Measurements from ENCODE around the gene ANKRD29. TPM values are rescaled to one million over a fixed set of nuclear protein-coding genes. Genes with fewer than 3 reads are reported as not detected.
A peak's percentile ranks its signal among the peaks of the same experiment; 100 is the strongest.
"Not testable (repeated sequence)": the region's sequence is repeated elsewhere in the genome, so short reads cannot be mapped to it uniquely, and the experiment has no call there.

The ANKRD29 gene
- total RNA-seq, 1 donor from 2014 or later = 0.33 TPM

- DNase-seq (ENCODE audit: low spot score) (no peak), ATAC-seq (no peak)
Observed at GRCh38 chr18:23646282-23646681, 16.4 kb downstream of the ANKRD29 start.

- ATAC-seq (no peak), DNase-seq (ENCODE audit: low spot score) (no peak)
Observed at GRCh38 chr18:23645568-23646175, 17.0 kb downstream of the ANKRD29 start.

GRCh38 chr18:23643815-23644490, 18.8 kb downstream of the ANKRD29 start:
- no peak for ATAC-seq

GRCh38 chr18:23641937-23642666, 20.6 kb downstream of the ANKRD29 start:
- ATAC-seq = no peak
- no peak for DNase-seq (ENCODE audit: low spot score)

More at GRCh38 chr18:23643815-23644490, 18.8 kb downstream of the ANKRD29 start:
- no peak for DNase-seq (ENCODE audit: low spot score)

- no peak for DNase-seq (ENCODE audit: low spot score)
Observed at GRCh38 chr18:23641143-23641720, 21.5 kb downstream of the ANKRD29 start.

GRCh38 chr18:23640052-23640451, 22.7 kb downstream of the ANKRD29 start:
- DNase-seq (ENCODE audit: low spot score) (no peak), ATAC-seq (no peak)

More at GRCh38 chr18:23641143-23641720, 21.5 kb downstream of the ANKRD29 start:
- ATAC-seq = no peak

GRCh38 chr18:23636433-23636832, 26.3 kb downstream of the ANKRD29 start:
- not testable (repeated sequence) for ATAC-seq; DNase-seq (ENCODE audit: low spot score)

- no peak for DNase-seq (ENCODE audit: low spot score)
- no peak for ATAC-seq
Observed at GRCh38 chr18:23636071-23636399, 26.7 kb downstream of the ANKRD29 start.

GRCh38 chr18:23635283-23636070, 27.2 kb downstream of the ANKRD29 start:
- ATAC-seq = no peak
- no peak for DNase-seq (ENCODE audit: low spot score)

GRCh38 chr18:23634692-23635091, 28.0 kb downstream of the ANKRD29 start:
- DNase-seq (ENCODE audit: low spot score) (no peak), ATAC-seq (no peak)

- DNase-seq (ENCODE audit: low spot score) (no peak), ATAC-seq (no peak)
Observed at GRCh38 chr18:23632615-23633014, 30.1 kb downstream of the ANKRD29 start.

- ATAC-seq (no peak), DNase-seq (ENCODE audit: low spot score) (no peak)
Observed at GRCh38 chr18:23631746-23632145, 31.0 kb downstream of the ANKRD29 start.

GRCh38 chr18:23631312-23631711, 31.4 kb downstream of the ANKRD29 start:
- no peak for ATAC-seq
- DNase-seq (ENCODE audit: low spot score) = no peak

- peak; percentile 86 for DNase-seq (ENCODE audit: low spot score)
- peak; percentile 90 for ATAC-seq
Observed at GRCh38 chr18:23629444-23629946, 33.2 kb downstream of the ANKRD29 start.

- ATAC-seq (no peak), DNase-seq (ENCODE audit: low spot score) (no peak)
Observed at GRCh38 chr18:23627970-23628369, 34.7 kb downstream of the ANKRD29 start.

- ATAC-seq = peak; percentile 41
- no peak for DNase-seq (ENCODE audit: low spot score)
Observed at GRCh38 chr18:23627321-23627720, 35.4 kb downstream of the ANKRD29 start.

- no peak for ATAC-seq
Observed at GRCh38 chr18:23626451-23627279, 36.0 kb downstream of the ANKRD29 start.

GRCh38 chr18:23623040-23623439, 39.7 kb downstream of the ANKRD29 start:
- no peak for DNase-seq (ENCODE audit: low spot score)
- no peak for ATAC-seq

More at GRCh38 chr18:23626451-23627279, 36.0 kb downstream of the ANKRD29 start:
- no peak for DNase-seq (ENCODE audit: low spot score)

- DNase-seq (ENCODE audit: low spot score) (no peak), ATAC-seq (peak; percentile 66)
Observed at GRCh38 chr18:23619388-23619881, 43.3 kb downstream of the ANKRD29 start.
